Loucy (cell line): Measurements from ENCODE around the gene KDM6B.

Experiments
- H2AFZ ChIP-seq: fragments of 200-600 bp; sonication (generic); 2 replicates; pipeline ENCODE4 v1.6.0; 2016; ENCODE audit warnings: antibody characterized with exemption, mild to moderate bottlenecking, low read length, moderate library complexity
- H3F3A ChIP-seq: fragments of 200-600 bp; 2 replicates; pipeline ENCODE4 v1.6.0; 2016; ENCODE audit warnings: antibody characterized with exemption, low read depth, mild to moderate bottlenecking
- H3K27me3 ChIP-seq: fragments of 200-600 bp; sonication (generic); 2 replicates; pipeline ENCODE4 v1.6.1; 2014; ENCODE audit warnings: low read length, mild to moderate bottlenecking; ENCODE audit not compliant: insufficient read depth, poor library complexity, severe bottlenecking
- H3K36me3 ChIP-seq: fragments of 200-600 bp; sonication (generic); 2 replicates; pipeline ENCODE4 v1.6.1; 2016; ENCODE audit warnings: low read length; ENCODE audit not compliant: insufficient read depth
- H3K4me1 ChIP-seq: fragments of 200-600 bp; sonication (generic); 2 replicates; pipeline ENCODE4 v1.5.1; 2014; ENCODE audit warnings: low read length, mild to moderate bottlenecking; ENCODE audit not compliant: insufficient read depth, poor library complexity, severe bottlenecking
- H3K4me2 ChIP-seq: fragments of 200-600 bp; sonication (generic); 2 replicates; pipeline ENCODE4 v1.6.0; 2014; ENCODE audit warnings: antibody characterized with exemption, low read length, low read depth, mild to moderate bottlenecking; ENCODE audit not compliant: poor library complexity, severe bottlenecking
- H3K4me3 ChIP-seq: fragments of 200-600 bp; sonication (generic); 2 replicates; pipeline ENCODE4 v1.5.1; 2014; ENCODE audit warnings: low read length, mild to moderate bottlenecking, mixed read lengths; ENCODE audit not compliant: poor library complexity, severe bottlenecking
- H3K79me2 ChIP-seq: fragments of 200-600 bp; sonication (generic); 2 replicates; pipeline ENCODE4 v1.6.1; 2014; ENCODE audit warnings: low read length; ENCODE audit not compliant: insufficient read depth
- H3K9ac ChIP-seq: fragments of 200-600 bp; sonication (generic); 2 replicates; pipeline ENCODE4 v1.6.0; 2014; ENCODE audit warnings: mild to moderate bottlenecking, low read depth, low read length, moderate library complexity; ENCODE audit not compliant: poor library complexity, severe bottlenecking
- H3K9me2 ChIP-seq: fragments of 200-600 bp; sonication (generic); replicated peaks from 2 replicates; pipeline ENCODE4 v1.6.1; 2016; ENCODE audit warnings: low read depth, low read length, mixed read lengths
- H3K9me3 ChIP-seq: fragments of 200-600 bp; sonication (generic); 2 replicates; pipeline ENCODE4 v1.6.1; 2014; ENCODE audit warnings: mild to moderate bottlenecking, antibody characterized with exemption, low read length, low read depth; ENCODE audit not compliant: insufficient read depth
- H4K20me1 ChIP-seq: fragments of 200-600 bp; sonication (generic); 2 replicates; pipeline ENCODE4 v1.6.0; 2014; ENCODE audit warnings: antibody characterized with exemption, low read length, mild to moderate bottlenecking; ENCODE audit not compliant: insufficient read depth, poor library complexity, severe bottlenecking
- EZH2phosphoT487 ChIP-seq: fragments of 200-600 bp; IDR thresholded peaks from 2 replicates; pipeline ENCODE4 v1.6.1; 2018; ENCODE audit warnings: antibody characterized with exemption, mild to moderate bottlenecking, moderate library complexity, borderline replicate concordance
- TF ChIP-seq, protein P1 (sequence below): fragments of 200-600 bp; sonication (generic); conservative IDR thresholded peaks from 2 replicates; pipeline ENCODE4 v1.5.1; 2014; ENCODE audit warnings: mild to moderate bottlenecking, antibody characterized with exemption, low read length

Gene KDM6B

DNA sequence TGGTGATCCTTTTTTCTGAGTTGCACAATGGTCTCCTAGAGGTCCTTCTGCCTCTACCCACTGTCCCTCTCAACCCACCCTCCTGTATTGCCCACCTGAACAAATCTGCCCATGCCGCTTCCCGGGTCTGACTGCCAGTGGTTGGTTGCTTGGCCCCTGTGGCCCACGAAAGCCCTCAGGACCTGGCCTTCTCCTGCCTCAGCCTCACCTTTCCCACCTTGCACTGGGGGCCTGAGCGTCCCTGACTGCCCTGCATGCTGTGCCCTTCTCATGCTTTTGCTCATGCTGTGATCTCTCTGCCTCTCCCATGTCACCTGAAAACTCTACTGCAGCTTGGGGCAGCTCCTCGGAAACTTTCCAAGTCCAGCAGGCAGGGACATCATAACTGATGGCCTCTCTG is 13.8 kb upstream of the KDM6B start:
- H3K9me3 ChIP-seq: no peaks in the 10 kb centered on the region
- no peak for TF ChIP-seq EZH2phosphoT487
- TF ChIP-seq, protein P1, sequence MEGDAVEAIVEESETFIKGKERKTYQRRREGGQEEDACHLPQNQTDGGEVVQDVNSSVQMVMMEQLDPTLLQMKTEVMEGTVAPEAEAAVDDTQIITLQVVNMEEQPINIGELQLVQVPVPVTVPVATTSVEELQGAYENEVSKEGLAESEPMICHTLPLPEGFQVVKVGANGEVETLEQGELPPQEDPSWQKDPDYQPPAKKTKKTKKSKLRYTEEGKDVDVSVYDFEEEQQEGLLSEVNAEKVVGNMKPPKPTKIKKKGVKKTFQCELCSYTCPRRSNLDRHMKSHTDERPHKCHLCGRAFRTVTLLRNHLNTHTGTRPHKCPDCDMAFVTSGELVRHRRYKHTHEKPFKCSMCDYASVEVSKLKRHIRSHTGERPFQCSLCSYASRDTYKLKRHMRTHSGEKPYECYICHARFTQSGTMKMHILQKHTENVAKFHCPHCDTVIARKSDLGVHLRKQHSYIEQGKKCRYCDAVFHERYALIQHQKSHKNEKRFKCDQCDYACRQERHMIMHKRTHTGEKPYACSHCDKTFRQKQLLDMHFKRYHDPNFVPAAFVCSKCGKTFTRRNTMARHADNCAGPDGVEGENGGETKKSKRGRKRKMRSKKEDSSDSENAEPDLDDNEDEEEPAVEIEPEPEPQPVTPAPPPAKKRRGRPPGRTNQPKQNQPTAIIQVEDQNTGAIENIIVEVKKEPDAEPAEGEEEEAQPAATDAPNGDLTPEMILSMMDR: no peak
- H3K4me1 ChIP-seq: no peaks in the 10 kb centered on the region

DNA sequence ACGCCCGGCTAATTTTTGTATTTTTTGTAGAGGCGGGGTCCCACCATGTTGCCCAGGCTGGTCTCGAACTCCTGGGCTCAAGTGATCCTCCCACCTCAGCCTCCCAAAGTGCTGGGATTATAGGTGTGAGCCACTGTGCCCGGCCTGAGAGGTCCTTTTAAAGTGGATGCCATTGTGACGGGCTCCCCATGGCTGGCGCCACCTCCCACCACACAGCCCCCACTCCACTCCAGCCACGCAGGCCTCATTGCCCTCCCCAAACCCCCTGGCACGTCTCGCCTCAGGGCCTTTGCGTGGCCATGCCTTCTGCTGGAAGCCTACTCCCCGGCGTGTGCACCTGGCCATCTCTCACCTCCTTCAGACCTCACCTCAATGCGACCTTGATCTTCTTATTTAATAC is 11.9 kb upstream of the KDM6B start:
- no peaks in the 10 kb centered on the region for H3K79me2 ChIP-seq
- no peak overlapping the region for H3K4me3 ChIP-seq
- H4K20me1 ChIP-seq: no peaks in the 10 kb centered on the region
- H3F3A ChIP-seq: no peaks in the 10 kb centered on the region
- H3K9me3 ChIP-seq: no peaks in the 10 kb centered on the region
- no peak overlapping the region for H3K9ac ChIP-seq
- H2AFZ ChIP-seq: no peak overlapping the region
- no peak overlapping the region for H3K4me2 ChIP-seq
- no peaks in the 10 kb centered on the region for H3K4me1 ChIP-seq
- H3K27me3 ChIP-seq: no peaks in the 10 kb centered on the region
- H3K36me3 ChIP-seq: no peaks in the 10 kb centered on the region
- TF ChIP-seq, protein P1: no peak
- no peak for TF ChIP-seq EZH2phosphoT487
- no peaks in the 10 kb centered on the region for H3K9me2 ChIP-seq

More for the DNA sequence above, 13.8 kb upstream of the KDM6B start:
- H3K9ac ChIP-seq: no peak overlapping the region
- no peaks in the 10 kb centered on the region for H3K79me2 ChIP-seq
- H3F3A ChIP-seq: no peaks in the 10 kb centered on the region
- H3K4me2 ChIP-seq: no peak overlapping the region
- H3K9me2 ChIP-seq: no peaks in the 10 kb centered on the region
- no peak overlapping the region for H3K4me3 ChIP-seq
- H4K20me1 ChIP-seq: no peaks in the 10 kb centered on the region
- H3K36me3 ChIP-seq: no peaks in the 10 kb centered on the region
- no peaks in the 10 kb centered on the region for H3K27me3 ChIP-seq
- no peak overlapping the region for H2AFZ ChIP-seq

DNA sequence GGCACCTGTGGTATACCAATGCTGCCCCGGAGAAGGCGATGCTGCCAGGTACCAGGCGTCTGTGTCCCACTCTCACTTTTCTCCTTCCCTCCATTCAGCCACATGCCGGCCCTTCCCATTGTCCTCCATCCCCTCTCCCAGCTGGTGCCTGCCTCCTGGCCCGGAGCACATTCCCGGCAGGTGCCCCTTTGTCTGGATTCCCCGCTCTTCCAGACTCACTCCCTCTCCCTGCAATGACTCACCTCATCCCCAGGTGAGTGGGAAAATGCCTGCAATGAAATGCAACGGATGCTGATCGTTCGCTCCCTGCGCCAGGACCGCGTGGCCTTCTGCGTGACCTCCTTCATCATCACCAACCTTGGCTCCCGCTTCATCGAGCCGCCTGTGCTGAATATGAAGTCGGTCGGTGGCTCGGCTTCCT is 10.4 kb upstream of the KDM6B start:
- Histone ChIP-seq H3K4me2 (no peak overlapping the region), H2AFZ (no peak overlapping the region), H3K79me2 (no peaks in the 10 kb centered on the region), H3K9me2 (no peaks in the 10 kb centered on the region), H3K4me1 (no peaks in the 10 kb centered on the region), H3K27me3 (no peaks in the 10 kb centered on the region), H3F3A (no peaks in the 10 kb centered on the region), H3K9me3 (no peaks in the 10 kb centered on the region), H3K36me3 (no peaks in the 10 kb centered on the region), H3K4me3 (no peak overlapping the region), H3K9ac (no peak overlapping the region), H4K20me1 (no peaks in the 10 kb centered on the region)
- TF ChIP-seq EZH2phosphoT487: no peak
- TF ChIP-seq, protein P1: no peak
